SK-N-SH (cell line): Measurements from ENCODE around the gene DUS2. TPM values are rescaled to one million over a fixed set of nuclear protein-coding genes. Genes with fewer than 3 reads are reported as not detected.

Source experiments
- CTCF ChIA-PET: fragments of 300-600, 350-600 bp; formaldehyde crosslinking; extraction: SDS; loops from one replicate; lab custom pipeline; 2021; lab: Yijun Ruan, JAX
- POLR2A ChIA-PET: fragments of 350-600 bp; sonication (Branson Sonifier 250); formaldehyde crosslinking; extraction: SDS; loops from one replicate; lab custom pipeline; 2020; ENCODE audit warnings: antibody characterized with exemption, inconsistent platforms; lab: Yijun Ruan, JAX
- DNase-seq: peaks from one replicate; pipeline ENCODE4 v3.0.0; 2012
- H2AFZ ChIP-seq: fragments of 200-600 bp; sonication (generic); 2 replicates; pipeline ENCODE4 v1.8.1; 2016; ENCODE audit warnings: antibody characterized with exemption, mild to moderate bottlenecking, low read depth
- H3F3A ChIP-seq: fragments of 200-600 bp; sonication (generic); replicated peaks from 2 replicates; pipeline ENCODE3; 2016; ENCODE audit warnings: antibody characterized with exemption, mild to moderate bottlenecking; ENCODE audit not compliant: insufficient read depth
- H3K27ac ChIP-seq, 2 experiments: fragments of 200-500 bp in 1 of 2; fragments of 200-600 bp in 1 of 2; sonication (Bioruptor generic) in 1 of 2; sonication (generic), shearing (Covaris generic) in 1 of 2; 2 replicates each; pipeline versions ENCODE4 v1.5.1 to v1.6.1; 2014 to 2016; ENCODE audit warnings: low read depth in 2 of 2, inconsistent platforms in 1 of 2, low read length in 1 of 2, mild to moderate bottlenecking in 1 of 2, mixed read lengths in 1 of 2
- H3K27me3 ChIP-seq: fragments of 200-600 bp; sonication (generic), shearing (Covaris generic); 2 replicates; pipeline ENCODE4 v1.6.1; 2016; ENCODE audit warnings: mixed run types; ENCODE audit not compliant: insufficient read depth
- H3K36me3 ChIP-seq, 2 experiments: fragments of 200-500 bp in 1 of 2; fragments of 200-600 bp in 1 of 2; sonication (Bioruptor generic) in 1 of 2; sonication (generic) in 1 of 2; replicated peaks in 1 of 2; 2 replicates each; pipeline versions ENCODE3 to v1.5.1; 2014 to 2016; ENCODE audit warnings: low read length in 1 of 2, mild to moderate bottlenecking in 1 of 2; ENCODE audit not compliant: insufficient read depth in 2 of 2, control insufficient read depth in 1 of 2
- H3K4me1 ChIP-seq, 2 experiments: fragments of 200-500 bp in 1 of 2; fragments of 200-600 bp in 1 of 2; sonication (Bioruptor generic) in 1 of 2; sonication (generic), shearing (Covaris generic) in 1 of 2; 2 replicates each; pipeline versions ENCODE4 v1.5.1 to v1.6.1; 2014 to 2016; ENCODE audit warnings: low read depth in 1 of 2, low read length in 1 of 2, mixed run types in 1 of 2; ENCODE audit not compliant: insufficient read depth in 2 of 2, control insufficient read depth in 1 of 2
- H3K4me2 ChIP-seq: fragments of 200-600 bp; sonication (generic), shearing (Covaris generic); 2 replicates; pipeline ENCODE4 v1.6.1; 2017; ENCODE audit warnings: mixed run types
- H3K4me3 ChIP-seq, 2 experiments: fragments of 200-500 bp in 1 of 2; fragments of 200-600 bp in 1 of 2; sonication (Bioruptor generic) in 1 of 2; sonication (generic), shearing (Covaris generic) in 1 of 2; 2 replicates each; pipeline versions ENCODE4 v1.5.1 to v1.8.1; 2014 to 2016; ENCODE audit warnings: low read depth in 2 of 2, inconsistent platforms in 1 of 2, low read length in 1 of 2, mild to moderate bottlenecking in 1 of 2, mixed read lengths in 1 of 2, moderate library complexity in 1 of 2
- H3K79me2 ChIP-seq: fragments of 200-600 bp; sonication (generic); 2 replicates; pipeline ENCODE4 v1.8.1; 2017; ENCODE audit warnings: mild to moderate bottlenecking; ENCODE audit not compliant: insufficient read depth
- H3K9ac ChIP-seq: fragments of 200-600 bp; sonication (generic); 2 replicates; pipeline ENCODE4 v1.6.1; 2017; ENCODE audit warnings: mixed run types
- H3K9me2 ChIP-seq: fragments of 200-600 bp; sonication (generic); 2 replicates; pipeline ENCODE4 v1.6.1; 2017; ENCODE audit warnings: mixed run types
- H3K9me3 ChIP-seq: fragments of 200-600 bp; sonication (generic); 2 replicates; pipeline ENCODE4 v1.6.1; 2017; ENCODE audit warnings: mixed run types, mild to moderate bottlenecking, moderate library complexity
- H4K20me1 ChIP-seq: fragments of 200-600 bp; sonication (generic); 2 replicates; pipeline ENCODE4 v1.6.1; 2017; ENCODE audit warnings: mild to moderate bottlenecking, mixed run types; ENCODE audit not compliant: insufficient read depth
- CHD2 ChIP-seq: fragments of 150-350 bp; IDR thresholded peaks from 2 replicates; pipeline ENCODE4 v1.6.1; 2018; ENCODE audit warnings: low read length; ENCODE audit not compliant: partially characterized antibody
- EP300 ChIP-seq, 2 experiments: IDR thresholded peaks; 2 replicates each; pipeline versions ENCODE4 v1.4.0 to v1.6.1; 2012; ENCODE audit warnings: borderline replicate concordance in 1 of 2, low read depth in 1 of 2, low read length in 1 of 2
- EZH2phosphoT487 ChIP-seq: fragments of 200-600 bp; sonication (generic); IDR thresholded peaks from 2 replicates; pipeline ENCODE4 v1.6.1; 2017; ENCODE audit warnings: low read depth, mixed run types, mild to moderate bottlenecking, antibody characterized with exemption, moderate library complexity, borderline replicate concordance
- FOSL2 ChIP-seq: IDR thresholded peaks from 2 replicates; pipeline ENCODE4 v1.4.0; 2012; ENCODE audit warnings: low read depth, mild to moderate bottlenecking, moderate library complexity, borderline replicate concordance
- GABPA ChIP-seq: IDR thresholded peaks from 2 replicates; pipeline ENCODE4 v1.4.0; 2012; ENCODE audit warnings: low read depth, mild to moderate bottlenecking
- MXI1 ChIP-seq: IDR thresholded peaks from 2 replicates; pipeline ENCODE4 v1.6.1; 2012; ENCODE audit warnings: mild to moderate bottlenecking, low read depth, low read length, improper control_type of control experiment
- NFIC ChIP-seq: IDR thresholded peaks from 2 replicates; pipeline ENCODE4 v1.4.0; 2012; ENCODE audit warnings: borderline replicate concordance
- POLR2AphosphoS5 ChIP-seq: IDR thresholded peaks from 2 replicates; pipeline ENCODE4 v1.6.1; 2012; ENCODE audit warnings: low read depth, low read length
- RAD21 ChIP-seq: IDR thresholded peaks from 2 replicates; pipeline ENCODE4 v1.6.1; 2012; ENCODE audit warnings: mild to moderate bottlenecking, low read length
- RFX5 ChIP-seq: IDR thresholded peaks from 2 replicates; pipeline ENCODE4 v1.6.1; 2012; ENCODE audit warnings: mild to moderate bottlenecking, improper control_type of control experiment, low read length
- RXRA ChIP-seq: IDR thresholded peaks from 2 replicates; pipeline ENCODE4 v1.4.0; 2012; ENCODE audit warnings: low read depth, mild to moderate bottlenecking, borderline replicate concordance
- SIN3A ChIP-seq: IDR thresholded peaks from 2 replicates; pipeline ENCODE4 v1.6.1; 2012; ENCODE audit warnings: low read depth, mild to moderate bottlenecking, low read length, moderate library complexity, borderline replicate concordance
- TEAD4 ChIP-seq: IDR thresholded peaks from 2 replicates; pipeline ENCODE4 v1.4.0; 2012; ENCODE audit warnings: mild to moderate bottlenecking, borderline replicate concordance; ENCODE audit not compliant: insufficient read depth
- YY1 ChIP-seq: IDR thresholded peaks from 2 replicates; pipeline ENCODE4 v1.4.0; 2012; ENCODE audit warnings: low read depth, mild to moderate bottlenecking
- WGBS: methylation state at CpG from one replicate; pipeline ENCODE4 v1.1.6; 2017; ENCODE audit warnings: low lambda C conversion rate; 5-methylcytosine and 5-hydroxymethylcytosine counted together
- polyA plus RNA-seq, 3 experiments: library from polyadenylated mRNA; depleted of rRNA; stranded (reverse); fragments of >200 nt; gene quantifications; 2 replicates each; pipeline ENCODE4 v1.2.3, GENCODE V29; 2012
- TF ChIP-seq, protein P1 (sequence below): fragments of 150-350 bp; IDR thresholded peaks from 2 replicates; pipeline ENCODE4 v1.6.1; 2017; ENCODE audit warnings: antibody characterized with exemption, low read length, low read depth, borderline replicate concordance
- TF ChIP-seq, protein P2 (sequence below): IDR thresholded peaks from 2 replicates; pipeline ENCODE4 v1.4.0; 2012; ENCODE audit warnings: low read depth, borderline replicate concordance
- TF ChIP-seq, protein P3 (sequence below): IDR thresholded peaks from 2 replicates; pipeline ENCODE4 v1.4.0; 2012; ENCODE audit warnings: low read depth
- TF ChIP-seq, protein P4 (sequence below): IDR thresholded peaks from 2 replicates; pipeline ENCODE4 v1.4.0; 2012; ENCODE audit warnings: low read depth, borderline replicate concordance
- TF ChIP-seq, protein P5 (sequence below): IDR thresholded peaks from 2 replicates; pipeline ENCODE4 v1.6.1; 2012; ENCODE audit warnings: mild to moderate bottlenecking, low read depth, low read length, moderate library complexity

Gene DUS2
- polyA plus RNA-seq, 1 of the 3 experiments (the other 2 are of a cell fraction), result 16.1 TPM

DNA sequence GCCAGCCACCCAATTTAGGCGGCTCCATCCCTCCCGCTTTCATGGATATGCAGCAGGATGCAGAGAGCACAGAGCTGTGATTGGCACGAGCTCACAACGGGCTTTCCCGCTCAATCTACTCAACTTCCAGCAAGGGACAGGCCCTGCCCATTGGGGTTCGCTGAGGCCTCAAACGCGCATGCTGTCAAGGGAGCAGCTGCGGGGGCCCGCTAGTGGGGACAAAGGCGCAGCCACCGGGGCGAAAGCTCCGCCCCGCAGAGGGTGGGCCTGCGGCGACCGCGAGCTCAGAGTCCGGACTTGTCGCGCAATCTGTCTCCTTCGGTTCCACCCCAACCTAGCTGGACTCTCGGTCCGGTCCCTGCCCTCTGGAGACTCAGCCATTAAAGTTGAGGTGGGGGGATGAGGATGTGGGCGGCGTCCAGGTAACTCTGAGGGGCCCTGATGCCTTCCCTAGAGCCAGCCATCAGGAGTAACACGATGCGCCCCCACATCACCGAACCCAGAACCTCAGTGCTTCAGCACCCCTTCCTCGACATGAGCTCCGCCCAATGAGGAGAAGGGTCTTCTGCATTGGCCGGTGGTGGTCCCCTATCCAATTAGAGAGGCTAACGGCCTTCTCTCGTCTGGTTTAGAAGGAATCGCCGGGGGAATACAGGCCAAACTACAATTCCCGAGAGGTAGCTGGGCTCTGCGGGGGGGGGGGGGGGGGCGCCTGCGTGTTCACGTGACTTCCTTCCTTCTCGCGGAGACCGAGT lies 61.6 kb downstream of the DUS2 start:
- H3K4me2 ChIP-seq, result peak overlapping the region; percentile 88
- peak; percentile 90 for DNase-seq
- ChIA-PET CTCF (interaction anchor here (0.6 to 2.8 kb wide), 15 partner anchors 9 to 268 kb away, joined by 3 to 19 read pairs (median 3); partner anchors contain the start of gene SLC7A6), POLR2A (interaction anchor here (0.6 to 2.8 kb wide), 17 partner anchors 9 to 603 kb away, joined by 3 to 10 read pairs (median 3); partner anchors contain the start of genes ATP6V0D1, DDX28, DUS2 and PRMT7)
- H2AFZ ChIP-seq, result peak overlapping the region; percentile 98
- peak overlapping the region; percentile 75 to 99 for H3K27ac ChIP-seq
- H3K9me2 ChIP-seq, result no peaks in the 10 kb centered on the region
- peaks cover 12% of the 10 kb centered on the region for H4K20me1 ChIP-seq
- peaks cover 28% of the 10 kb centered on the region for H3F3A ChIP-seq
- no peaks in the 10 kb centered on the region for H3K36me3 ChIP-seq
- H3K4me3 ChIP-seq, result peak overlapping the region; percentile 64 to 78
- 15% methylated on average over 31 of the region's 45 CpGs for WGBS
- peak overlapping the region; percentile 81 for H3K9ac ChIP-seq
- TF ChIP-seq, protein P1, sequence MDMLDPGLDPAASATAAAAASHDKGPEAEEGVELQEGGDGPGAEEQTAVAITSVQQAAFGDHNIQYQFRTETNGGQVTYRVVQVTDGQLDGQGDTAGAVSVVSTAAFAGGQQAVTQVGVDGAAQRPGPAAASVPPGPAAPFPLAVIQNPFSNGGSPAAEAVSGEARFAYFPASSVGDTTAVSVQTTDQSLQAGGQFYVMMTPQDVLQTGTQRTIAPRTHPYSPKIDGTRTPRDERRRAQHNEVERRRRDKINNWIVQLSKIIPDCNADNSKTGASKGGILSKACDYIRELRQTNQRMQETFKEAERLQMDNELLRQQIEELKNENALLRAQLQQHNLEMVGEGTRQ, result 0 out of 2 replicates have a peak, but pooled peaks have one; percentile 7
- TF ChIP-seq NFIC (no peak), POLR2AphosphoS5 (peak; percentile 62; the same call in 1 of the 2 replicates), SIN3A (no peak), FOSL2 (no peak), RXRA (no peak), GABPA (peak; percentile 58; the same call in 1 of the 2 replicates), TEAD4 (no peak), RFX5 (0 out of 2 replicates have a peak, but pooled peaks have one; percentile 45), MXI1 (peak; percentile 79), CHD2 (no peak), EZH2phosphoT487 (no peak), RAD21 (peak; percentile 21; the same call in 1 of the 2 replicates), EP300 (IDR thresholded peaks at IDR 0.05; ENCODE audit: borderline replicate concordance in 1 of 2, low read depth in 1 of 2, low read length in 1 of 2) (no peak), YY1 (peak; percentile 46; the same call in 1 of the 2 replicates)
- TF ChIP-seq, protein P2, sequence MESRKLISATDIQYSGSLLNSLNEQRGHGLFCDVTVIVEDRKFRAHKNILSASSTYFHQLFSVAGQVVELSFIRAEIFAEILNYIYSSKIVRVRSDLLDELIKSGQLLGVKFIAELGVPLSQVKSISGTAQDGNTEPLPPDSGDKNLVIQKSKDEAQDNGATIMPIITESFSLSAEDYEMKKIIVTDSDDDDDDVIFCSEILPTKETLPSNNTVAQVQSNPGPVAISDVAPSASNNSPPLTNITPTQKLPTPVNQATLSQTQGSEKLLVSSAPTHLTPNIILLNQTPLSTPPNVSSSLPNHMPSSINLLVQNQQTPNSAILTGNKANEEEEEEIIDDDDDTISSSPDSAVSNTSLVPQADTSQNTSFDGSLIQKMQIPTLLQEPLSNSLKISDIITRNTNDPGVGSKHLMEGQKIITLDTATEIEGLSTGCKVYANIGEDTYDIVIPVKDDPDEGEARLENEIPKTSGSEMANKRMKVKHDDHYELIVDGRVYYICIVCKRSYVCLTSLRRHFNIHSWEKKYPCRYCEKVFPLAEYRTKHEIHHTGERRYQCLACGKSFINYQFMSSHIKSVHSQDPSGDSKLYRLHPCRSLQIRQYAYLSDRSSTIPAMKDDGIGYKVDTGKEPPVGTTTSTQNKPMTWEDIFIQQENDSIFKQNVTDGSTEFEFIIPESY, result peak; percentile 95
- TF ChIP-seq, protein P3, sequence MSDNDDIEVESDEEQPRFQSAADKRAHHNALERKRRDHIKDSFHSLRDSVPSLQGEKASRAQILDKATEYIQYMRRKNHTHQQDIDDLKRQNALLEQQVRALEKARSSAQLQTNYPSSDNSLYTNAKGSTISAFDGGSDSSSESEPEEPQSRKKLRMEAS, result peak; percentile 91
- TF ChIP-seq, protein P4, sequence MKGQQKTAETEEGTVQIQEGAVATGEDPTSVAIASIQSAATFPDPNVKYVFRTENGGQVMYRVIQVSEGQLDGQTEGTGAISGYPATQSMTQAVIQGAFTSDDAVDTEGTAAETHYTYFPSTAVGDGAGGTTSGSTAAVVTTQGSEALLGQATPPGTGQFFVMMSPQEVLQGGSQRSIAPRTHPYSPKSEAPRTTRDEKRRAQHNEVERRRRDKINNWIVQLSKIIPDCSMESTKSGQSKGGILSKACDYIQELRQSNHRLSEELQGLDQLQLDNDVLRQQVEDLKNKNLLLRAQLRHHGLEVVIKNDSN, result peak; percentile 92
- TF ChIP-seq, protein P5, sequence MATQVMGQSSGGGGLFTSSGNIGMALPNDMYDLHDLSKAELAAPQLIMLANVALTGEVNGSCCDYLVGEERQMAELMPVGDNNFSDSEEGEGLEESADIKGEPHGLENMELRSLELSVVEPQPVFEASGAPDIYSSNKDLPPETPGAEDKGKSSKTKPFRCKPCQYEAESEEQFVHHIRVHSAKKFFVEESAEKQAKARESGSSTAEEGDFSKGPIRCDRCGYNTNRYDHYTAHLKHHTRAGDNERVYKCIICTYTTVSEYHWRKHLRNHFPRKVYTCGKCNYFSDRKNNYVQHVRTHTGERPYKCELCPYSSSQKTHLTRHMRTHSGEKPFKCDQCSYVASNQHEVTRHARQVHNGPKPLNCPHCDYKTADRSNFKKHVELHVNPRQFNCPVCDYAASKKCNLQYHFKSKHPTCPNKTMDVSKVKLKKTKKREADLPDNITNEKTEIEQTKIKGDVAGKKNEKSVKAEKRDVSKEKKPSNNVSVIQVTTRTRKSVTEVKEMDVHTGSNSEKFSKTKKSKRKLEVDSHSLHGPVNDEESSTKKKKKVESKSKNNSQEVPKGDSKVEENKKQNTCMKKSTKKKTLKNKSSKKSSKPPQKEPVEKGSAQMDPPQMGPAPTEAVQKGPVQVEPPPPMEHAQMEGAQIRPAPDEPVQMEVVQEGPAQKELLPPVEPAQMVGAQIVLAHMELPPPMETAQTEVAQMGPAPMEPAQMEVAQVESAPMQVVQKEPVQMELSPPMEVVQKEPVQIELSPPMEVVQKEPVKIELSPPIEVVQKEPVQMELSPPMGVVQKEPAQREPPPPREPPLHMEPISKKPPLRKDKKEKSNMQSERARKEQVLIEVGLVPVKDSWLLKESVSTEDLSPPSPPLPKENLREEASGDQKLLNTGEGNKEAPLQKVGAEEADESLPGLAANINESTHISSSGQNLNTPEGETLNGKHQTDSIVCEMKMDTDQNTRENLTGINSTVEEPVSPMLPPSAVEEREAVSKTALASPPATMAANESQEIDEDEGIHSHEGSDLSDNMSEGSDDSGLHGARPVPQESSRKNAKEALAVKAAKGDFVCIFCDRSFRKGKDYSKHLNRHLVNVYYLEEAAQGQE, result peak; percentile 4; the same call in 1 of the 2 replicates
- H3K27me3 ChIP-seq, result no peaks in the 10 kb centered on the region
- peaks cover 40% of the 10 kb centered on the region for H3K79me2 ChIP-seq
- peaks cover 9 to 14% of the 10 kb centered on the region in 2 experiments; a peak in 3 of 4 replicates for H3K4me1 ChIP-seq
- H3K9me3 ChIP-seq, result no peaks in the 10 kb centered on the region
